Body of pancreas (tissue), 4 donors: ENCODE data around the gene PLEKHS1. TPM values are rescaled to one million over a fixed set of nuclear protein-coding genes. Genes with fewer than 3 reads are reported as not detected.

Experiments
- ATAC-seq: fragments of 150-250 bp; one replicate; pipeline ENCODE4 v1.9.1; 2016
- DNase-seq, 4 donors: peaks; one replicate each; pipeline ENCODE4 v3.0.0-alpha.2; 2019
- H3K27ac ChIP-seq, 4 donors: fragments of 200-600 bp; sonication (generic); 1 replicate in 3 of 4; 2 replicates in 1 of 4; pipeline versions ENCODE4 v1.5.1 to v1.6.1; 2016 to 2019; ENCODE audit warnings: mild to moderate bottlenecking in 1 of 4, mixed read lengths in 1 of 4, moderate library complexity in 1 of 4
- H3K27me3 ChIP-seq, 2 donors: fragments of 200-600 bp; sonication (generic); one replicate each; pipeline ENCODE4 v1.6.0; 2016; ENCODE audit warnings: mild to moderate bottlenecking in 1 of 2
- H3K36me3 ChIP-seq, 2 donors: fragments of 200-600 bp; sonication (generic); replicated peaks in 1 of 2; 2 replicates each; pipeline ENCODE4 v1.5.1; 2016; ENCODE audit warnings: low read depth in 2 of 2; ENCODE audit not compliant: insufficient read depth in 1 of 2
- H3K4me1 ChIP-seq: fragments of 200-600 bp; sonication (generic); one replicate; pipeline ENCODE4 v1.6.0; 2016
- H3K4me3 ChIP-seq, 2 donors: fragments of 200-600 bp; sonication (generic); 1 replicate in 1 of 2; 2 replicates in 1 of 2; pipeline ENCODE4 v1.5.1; 2016 to 2019
- H3K9me3 ChIP-seq, 3 donors: fragments of 200-600 bp; sonication (generic); 1 replicate in 2 of 3; 2 replicates in 1 of 3; pipeline ENCODE4 v1.5.1; 2016
- CTCF ChIP-seq, 7 experiments: fragments of 450-650 bp in 4 of 7; fragments of 200-600 bp in 3 of 7; sonication (generic) in 3 of 7; IDR thresholded peaks; one replicate each; pipeline ENCODE4 v1.5.1; 2016 to 2019; ENCODE audit warnings: antibody characterized with exemption in 7 of 7
- POLR2A ChIP-seq, 3 donors: fragments of 450-650 bp; IDR thresholded peaks; one replicate each; pipeline ENCODE4 v1.6.1; 2016; ENCODE audit warnings: antibody characterized with exemption in 3 of 3, mild to moderate bottlenecking in 2 of 3
- WGBS, 2 donors: methylation state at CpG; one replicate each; pipeline ENCODE4 v1.1.5; 2017; 5-methylcytosine and 5-hydroxymethylcytosine counted together
- intact Hi-C: fragments of 100-400 bp; cut with DNase I; formaldehyde crosslinking; loops from one replicate; pipeline ENCODE4 v1.15.1; 2023
- total RNA-seq, 2 donors: library from RNA; depleted of rRNA; stranded (reverse); fragments of >200 nt; gene quantifications; one replicate each; pipeline ENCODE4 v1.1.0, GENCODE V29; 2016

Gene PLEKHS1
- total RNA-seq, 2 donors from 2014 or later = 6.2 to 7.6 TPM

DNA sequence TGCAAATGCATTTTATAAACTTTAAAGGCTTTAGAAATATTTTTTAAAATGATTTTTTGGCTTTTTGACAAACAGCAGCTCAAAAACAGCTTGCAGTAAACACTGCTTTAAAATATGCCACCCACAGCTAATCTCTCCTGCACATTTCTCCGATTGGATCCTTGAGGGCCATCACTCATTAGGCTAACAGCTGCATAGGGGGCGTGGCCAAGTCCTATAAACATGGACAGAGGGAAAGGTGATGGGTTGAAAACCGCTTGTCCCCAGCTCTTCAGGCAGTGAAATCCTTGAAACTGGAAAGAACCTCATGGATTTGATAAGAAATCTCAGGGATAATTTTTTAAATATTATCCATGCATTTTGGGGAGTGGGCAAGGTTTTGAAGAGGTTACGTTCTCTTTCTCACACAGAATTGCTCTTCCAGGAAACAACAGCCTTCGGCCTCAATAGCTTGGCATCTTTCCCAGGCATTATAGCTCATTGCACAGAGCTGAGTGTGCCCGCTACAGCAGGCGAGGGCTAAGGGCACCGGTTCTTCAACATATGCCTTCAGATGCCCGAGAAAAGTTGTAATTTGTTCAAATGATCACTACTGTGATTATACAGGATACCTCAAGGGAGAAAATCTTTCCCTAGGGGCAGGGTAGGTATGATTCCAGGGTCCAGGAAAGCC lies 1.7 kb downstream of the PLEKHS1 start:
- no peak for TF ChIP-seq POLR2A (IDR thresholded peaks at IDR 0.05)
- no peak for TF ChIP-seq CTCF (IDR thresholded peaks at IDR 0.05)
- no peaks in the 10 kb centered on the region for H3K9me3 ChIP-seq
- peaks cover 6% of the 10 kb centered on the region for H3K4me1 ChIP-seq
- ATAC-seq (no peak), DNase-seq (peak in 2 of 4 donors; percentile 22 to 27)
- WGBS, 2 donors = 50 to 55% methylated on average over 9 of the region's 9 CpGs
- H3K27me3 ChIP-seq = no peaks in the 10 kb centered on the region
- H3K36me3 ChIP-seq = no peaks in the 10 kb centered on the region
- intact Hi-C loops = no loop called here
- H3K4me3 ChIP-seq = no peak overlapping the region
- H3K27ac ChIP-seq = peak overlapping the region in 2 of 4 donors; percentile 7 to 78

DNA sequence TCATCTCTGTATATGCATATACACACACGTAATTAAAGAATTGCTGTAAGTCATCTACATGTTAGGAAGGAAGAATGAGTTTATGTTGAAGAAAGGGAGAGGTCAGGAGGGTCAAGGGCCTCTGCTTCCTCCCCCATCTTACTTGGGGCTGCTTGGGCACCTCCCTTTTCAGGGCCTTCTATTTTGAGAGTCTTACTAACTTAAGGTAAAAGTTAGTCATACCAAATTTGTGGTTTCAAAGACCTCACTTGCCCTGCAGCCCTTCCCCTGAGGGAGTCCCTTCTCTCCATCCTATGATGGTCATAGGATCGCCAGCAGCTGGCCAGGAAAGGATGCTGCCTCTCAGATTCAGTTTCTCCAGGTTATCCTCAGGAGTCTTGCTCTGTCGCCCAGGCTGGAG lies 2.6 kb downstream of the PLEKHS1 start:
- H3K27me3 ChIP-seq = no peaks in the 10 kb centered on the region
- TF ChIP-seq POLR2A (IDR thresholded peaks at IDR 0.05) (no peak), CTCF (IDR thresholded peaks at IDR 0.05) (no peak)
- ATAC-seq (no peak), DNase-seq (no peak)
- H3K27ac ChIP-seq = peak overlapping the region in 2 of 4 donors; percentile 12 to 78
- intact Hi-C loops = no loop called here
- H3K4me1 ChIP-seq = peaks cover 6% of the 10 kb centered on the region
- H3K36me3 ChIP-seq = no peaks in the 10 kb centered on the region
- H3K9me3 ChIP-seq = no peaks in the 10 kb centered on the region
- no peak overlapping the region for H3K4me3 ChIP-seq
- 88 to 91% methylated on average over 3 of the region's 3 CpGs for WGBS, 2 donors

DNA sequence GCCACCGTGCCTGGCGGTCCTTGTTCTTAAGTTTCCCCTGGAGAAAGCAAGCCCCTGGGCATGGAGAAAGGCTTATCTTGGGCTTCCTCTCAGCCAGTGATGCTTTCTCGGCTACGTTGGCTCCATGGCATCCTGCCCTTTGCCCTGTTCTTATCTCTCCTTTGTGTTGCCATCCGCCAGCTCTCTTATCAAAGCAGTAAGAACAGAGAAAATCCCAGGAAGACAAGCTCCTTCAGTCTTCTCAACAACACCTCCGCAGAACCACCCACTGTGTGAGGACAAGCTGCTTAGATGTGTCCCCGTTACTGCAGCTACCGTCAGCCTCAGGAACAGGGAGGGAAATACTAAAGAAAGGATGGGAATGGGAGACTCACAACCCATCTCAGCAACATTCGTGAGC lies 3.3 kb downstream of the PLEKHS1 start:
- H3K9me3 ChIP-seq = no peaks in the 10 kb centered on the region
- H3K36me3 ChIP-seq = no peaks in the 10 kb centered on the region
- intact Hi-C loops = no loop called here
- H3K27ac ChIP-seq = peak overlapping the region in 1 of 4 donors; percentile 8
- H3K4me3 ChIP-seq = no peak overlapping the region
- no peak for DNase-seq
- TF ChIP-seq POLR2A (IDR thresholded peaks at IDR 0.05) (no peak), CTCF (IDR thresholded peaks at IDR 0.05) (no peak)
- peaks cover 6% of the 10 kb centered on the region for H3K4me1 ChIP-seq
- 49 to 61% methylated on average over 9 of the region's 9 CpGs for WGBS, 2 donors
- no peak for ATAC-seq
- no peaks in the 10 kb centered on the region for H3K27me3 ChIP-seq

DNA sequence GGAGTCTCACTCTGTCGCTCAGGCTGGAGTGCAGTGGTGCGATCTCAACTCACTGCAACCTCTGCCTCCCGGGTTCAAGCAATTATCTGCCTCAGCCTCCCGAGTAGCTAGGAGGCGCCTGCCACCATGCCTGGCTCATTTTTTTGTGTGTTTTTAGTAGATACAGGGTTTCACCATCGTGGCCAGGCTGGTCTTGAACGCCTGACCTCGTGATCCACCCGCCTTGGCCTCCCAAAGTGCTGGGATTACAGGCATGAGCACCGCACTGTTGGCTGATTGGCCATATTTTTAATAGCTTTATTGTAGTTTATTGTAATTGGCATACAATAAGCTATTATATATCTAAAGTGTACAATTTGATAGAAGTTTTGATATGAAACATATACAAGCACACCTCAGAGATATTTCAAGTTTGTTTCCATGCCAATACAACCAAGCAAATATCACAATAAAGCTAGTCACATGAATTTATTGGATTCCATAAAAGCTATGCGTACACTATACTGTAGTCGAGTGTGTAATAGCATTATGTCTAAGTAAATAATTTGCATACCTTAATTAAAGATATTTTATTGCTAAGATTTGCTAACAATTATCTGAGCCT lies 5.6 kb downstream of the PLEKHS1 start:
- intact Hi-C loops = no loop called here
- no peaks in the 10 kb centered on the region for H3K9me3 ChIP-seq
- no peaks in the 10 kb centered on the region for H3K27me3 ChIP-seq
- 81 to 92% methylated on average over 11 to 12 of the region's 12 CpGs for WGBS, 2 donors
- H3K4me1 ChIP-seq = peaks cover 15% of the 10 kb centered on the region
- H3K4me3 ChIP-seq = no peak overlapping the region
- no peak overlapping the region for H3K27ac ChIP-seq
- DNase-seq (no peak), ATAC-seq (no peak)
- TF ChIP-seq POLR2A (IDR thresholded peaks at IDR 0.05) = no peak
- no peaks in the 10 kb centered on the region for H3K36me3 ChIP-seq

GRCh38 chr10:113762083-113762482 lies 10.6 kb downstream of the PLEKHS1 start:
- ATAC-seq = peak; percentile 56
- intact Hi-C loops = no loop called here

More at GRCh38 chr10:113762083-113762482, 10.6 kb downstream of the PLEKHS1 start:
- no peaks in the 10 kb centered on the region for H3K9me3 ChIP-seq
- no peak for TF ChIP-seq CTCF (IDR thresholded peaks at IDR 0.05)
- no peak for TF ChIP-seq POLR2A (IDR thresholded peaks at IDR 0.05)
- 4 to 21% methylated on average over 1 of the region's 1 CpG for WGBS, 2 donors
- H3K4me3 ChIP-seq = no peak overlapping the region
- H3K36me3 ChIP-seq = no peaks in the 10 kb centered on the region
- DNase-seq = no peak
- H3K4me1 ChIP-seq = peaks cover 40% of the 10 kb centered on the region
- H3K27ac ChIP-seq = peak overlapping the region in 2 of 4 donors; percentile 34 to 47
- no peaks in the 10 kb centered on the region for H3K27me3 ChIP-seq
